HUES64 (cell line): ENCODE measurements around the gene PPFIBP1.
"Not testable (repeated sequence)": the region's sequence is repeated elsewhere in the genome, so short reads cannot be mapped to it uniquely, and the experiment has no call there.

Experiments used
- H3K27ac ChIP-seq: 2 replicates; pipeline ENCODE4 v1.7.0; 2013; ENCODE audit warnings: low read depth, low read length, inconsistent platforms
- H3K27me3 ChIP-seq: 2 replicates; pipeline ENCODE4 v1.6.1; 2013; ENCODE audit warnings: mild to moderate bottlenecking, low read length; ENCODE audit not compliant: insufficient read depth
- H3K36me3 ChIP-seq: 2 replicates; pipeline ENCODE4 v1.6.1; 2013; ENCODE audit warnings: mild to moderate bottlenecking, low read length; ENCODE audit not compliant: insufficient read depth
- H3K4me1 ChIP-seq: 2 replicates; pipeline ENCODE4 v1.6.1; 2013; ENCODE audit warnings: mild to moderate bottlenecking, low read length, moderate library complexity; ENCODE audit not compliant: insufficient read depth
- H3K4me3 ChIP-seq: 2 replicates; pipeline ENCODE4 v1.5.1; 2013; ENCODE audit warnings: mild to moderate bottlenecking, low read length, moderate library complexity
- H3K9ac ChIP-seq: 2 replicates; pipeline ENCODE4 v1.6.1; 2013; ENCODE audit warnings: mild to moderate bottlenecking, low read depth, low read length
- H3K9me3 ChIP-seq: 2 replicates; pipeline ENCODE4 v1.6.1; 2013; ENCODE audit warnings: low read depth, low read length; ENCODE audit not compliant: insufficient read depth
- WGBS: fragments of 150-250, 120-280 bp; methylation state at CpG from one replicate; pipeline ENCODE4 v1.1.7; 2013; ENCODE audit warnings: missing lambda C conversion rate; 5-methylcytosine and 5-hydroxymethylcytosine counted together

Gene PPFIBP1

GRCh38 chr12:27582445-27582844 lies 58.4 kb downstream of the PPFIBP1 start:
- not testable (repeated sequence) for H3K27me3 ChIP-seq, H3K4me3 ChIP-seq, H3K36me3 ChIP-seq, H3K4me1 ChIP-seq, H3K27ac ChIP-seq, H3K9me3 ChIP-seq, H3K9ac ChIP-seq
- 80% methylated on average over 4 of the region's 5 CpGs for WGBS

DNA sequence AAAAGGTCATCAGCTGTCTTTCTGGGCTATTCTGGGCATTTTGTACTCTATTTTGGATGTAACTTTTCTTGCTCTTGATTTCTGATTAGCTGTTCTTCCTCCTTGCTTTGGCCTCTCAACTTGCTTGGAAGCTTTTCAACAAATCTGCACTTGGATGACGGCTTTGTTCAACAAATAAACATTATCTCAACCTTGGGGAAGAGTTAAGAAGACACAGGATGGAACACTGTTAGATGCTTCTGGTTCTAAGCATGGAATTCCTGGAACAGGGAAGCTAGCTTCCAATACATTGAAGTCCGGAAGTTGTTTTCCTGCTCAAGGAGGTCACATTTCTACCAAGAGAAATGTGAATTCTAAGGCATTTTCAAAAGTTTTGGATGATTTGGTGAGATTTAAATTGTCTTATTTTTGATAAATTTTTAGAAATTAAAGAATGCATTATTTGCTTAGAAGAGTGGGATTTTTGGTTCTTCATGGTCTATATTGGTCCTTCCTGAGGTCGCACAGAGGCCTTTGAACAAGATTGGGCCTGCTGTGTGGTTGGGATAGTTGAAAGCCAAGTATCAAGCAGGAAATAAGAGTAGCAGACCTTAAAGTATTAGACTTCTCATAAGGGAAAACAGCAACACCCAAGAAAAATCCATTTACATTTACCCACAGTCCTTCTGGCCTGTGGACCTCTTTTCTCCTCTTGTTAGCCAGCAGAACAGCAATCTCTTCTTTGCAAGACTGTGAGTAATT lies 59.2 kb downstream of the PPFIBP1 start:
- no peaks in the 10 kb centered on the region for H3K9me3 ChIP-seq
- H3K4me1 ChIP-seq: no peaks in the 10 kb centered on the region; the same call in 1 of the 2 replicates
- H3K4me3 ChIP-seq: no peak overlapping the region
- no peaks in the 10 kb centered on the region for H3K27me3 ChIP-seq
- H3K9ac ChIP-seq: no peak overlapping the region
- H3K27ac ChIP-seq: no peak overlapping the region
- peaks cover 4% of the 10 kb centered on the region; the same call in 1 of the 2 replicates for H3K36me3 ChIP-seq
- WGBS: 95% methylated on average over 3 of the region's 3 CpGs

DNA sequence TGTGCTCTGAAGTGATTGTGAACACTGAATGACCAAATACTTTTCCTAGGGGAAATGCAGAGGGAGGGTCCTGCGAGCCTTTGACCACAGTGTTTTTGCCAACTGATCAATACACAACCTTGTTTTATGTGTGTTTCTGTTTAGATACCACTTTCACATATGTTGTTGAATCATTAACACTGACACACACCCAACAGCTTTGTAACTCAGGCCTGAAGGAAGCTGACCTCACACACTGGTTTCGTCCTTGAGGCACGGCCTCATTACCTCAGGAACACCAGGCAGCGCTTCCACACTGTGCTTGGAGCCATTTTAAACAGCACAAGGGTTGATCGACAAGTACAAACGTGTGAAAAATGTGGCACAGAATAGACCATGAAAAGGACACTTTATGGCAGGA lies 60.0 kb downstream of the PPFIBP1 start:
- Histone ChIP-seq H3K36me3 (peaks cover 3% of the 10 kb centered on the region; the same call in 1 of the 2 replicates), H3K4me3 (no peak overlapping the region), H3K9me3 (no peaks in the 10 kb centered on the region), H3K27me3 (no peaks in the 10 kb centered on the region), H3K4me1 (no peaks in the 10 kb centered on the region; the same call in 1 of the 2 replicates), H3K27ac (no peak overlapping the region), H3K9ac (no peak overlapping the region)
- 92% methylated on average over 6 of the region's 6 CpGs for WGBS

- Histone ChIP-seq H3K4me1 (no peaks in the 10 kb centered on the region; the same call in 1 of the 2 replicates), H3K4me3 (no peak overlapping the region), H3K27me3 (no peaks in the 10 kb centered on the region), H3K9me3 (no peaks in the 10 kb centered on the region), H3K36me3 (no peaks in the 10 kb centered on the region), H3K27ac (no peak overlapping the region), H3K9ac (no peak overlapping the region)
- 91% methylated on average over 3 of the region's 3 CpGs for WGBS
Measured at GRCh38 chr12:27585739-27586265, 61.8 kb downstream of the PPFIBP1 start.

GRCh38 chr12:27588075-27588730 lies 64.2 kb downstream of the PPFIBP1 start:
- not testable (repeated sequence) for H3K9ac ChIP-seq, H3K36me3 ChIP-seq, H3K4me3 ChIP-seq, H3K4me1 ChIP-seq, H3K27ac ChIP-seq, H3K27me3 ChIP-seq, H3K9me3 ChIP-seq
- 100% methylated on average over 2 of the region's 2 CpGs for WGBS

GRCh38 chr12:27588776-27589175 lies 64.8 kb downstream of the PPFIBP1 start:
- Histone ChIP-seq H3K4me1 (no peaks in the 10 kb centered on the region; the same call in 1 of the 2 replicates), H3K27ac (no peak overlapping the region), H3K9ac (no peak overlapping the region), H3K36me3 (no peaks in the 10 kb centered on the region), H3K9me3 (no peaks in the 10 kb centered on the region), H3K4me3 (no peak overlapping the region), H3K27me3 (no peaks in the 10 kb centered on the region)
- WGBS: 87% methylated on average over 3 of the region's 4 CpGs

DNA sequence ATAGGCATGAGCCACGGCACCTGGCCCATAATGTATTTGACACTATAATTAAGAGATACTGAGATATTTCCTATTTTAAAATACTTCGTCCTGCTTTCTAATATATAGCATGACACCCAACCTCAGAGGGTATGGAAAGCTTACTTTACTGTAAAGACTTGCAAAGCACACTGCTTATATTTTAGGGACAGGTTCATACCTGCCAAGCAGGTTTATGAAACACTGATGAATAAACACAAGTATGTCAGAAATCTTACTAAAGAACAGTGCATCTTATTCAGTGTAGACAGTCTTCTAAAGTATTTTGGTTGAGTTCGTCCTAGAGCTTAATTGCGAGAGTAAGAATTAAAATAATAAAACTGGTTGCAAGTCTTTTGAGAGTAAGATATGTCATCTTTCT lies 65.4 kb downstream of the PPFIBP1 start:
- Histone ChIP-seq H3K27ac (no peak overlapping the region), H3K9me3 (no peaks in the 10 kb centered on the region), H3K36me3 (no peaks in the 10 kb centered on the region), H3K4me3 (no peak overlapping the region), H3K9ac (no peak overlapping the region), H3K27me3 (no peaks in the 10 kb centered on the region), H3K4me1 (no peaks in the 10 kb centered on the region; the same call in 1 of the 2 replicates)
- 95% methylated on average over 4 of the region's 4 CpGs for WGBS

GRCh38 chr12:27591698-27592097 lies 67.7 kb downstream of the PPFIBP1 start:
- 84% methylated on average over 3 of the region's 3 CpGs for WGBS
- not testable (repeated sequence) for H3K27me3 ChIP-seq, H3K4me3 ChIP-seq, H3K9me3 ChIP-seq, H3K36me3 ChIP-seq, H3K4me1 ChIP-seq, H3K27ac ChIP-seq, H3K9ac ChIP-seq

DNA sequence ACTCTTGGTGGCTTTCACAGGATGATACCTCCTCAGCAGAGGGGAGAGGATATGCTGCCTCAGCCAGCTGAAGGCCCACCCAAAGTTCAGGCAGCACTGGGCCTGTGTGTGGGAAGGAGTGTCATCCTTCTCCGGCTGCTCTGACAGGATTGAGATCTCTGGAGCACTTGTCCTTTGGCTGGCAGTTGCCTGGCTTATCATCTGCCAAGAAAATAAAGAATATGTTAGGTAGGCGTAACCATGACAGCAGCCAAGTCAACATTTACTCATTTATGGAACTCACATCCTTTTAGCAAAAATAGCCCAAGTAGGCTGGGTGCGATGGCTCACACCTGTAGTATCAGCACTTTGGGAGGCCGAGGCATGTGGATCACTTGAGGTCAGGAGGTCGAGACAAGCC lies 68.5 kb downstream of the PPFIBP1 start:
- H3K4me3 ChIP-seq: no peak overlapping the region
- 93% methylated on average over 5 of the region's 5 CpGs for WGBS
- H3K4me1 ChIP-seq: no peaks in the 10 kb centered on the region; the same call in 1 of the 2 replicates
- H3K36me3 ChIP-seq: no peaks in the 10 kb centered on the region
- no peaks in the 10 kb centered on the region for H3K9me3 ChIP-seq
- no peak overlapping the region for H3K9ac ChIP-seq
- no peak overlapping the region for H3K27ac ChIP-seq
- H3K27me3 ChIP-seq: no peaks in the 10 kb centered on the region

GRCh38 chr12:27593266-27593665 lies 69.3 kb downstream of the PPFIBP1 start:
- H3K27ac ChIP-seq: no peak overlapping the region

DNA sequence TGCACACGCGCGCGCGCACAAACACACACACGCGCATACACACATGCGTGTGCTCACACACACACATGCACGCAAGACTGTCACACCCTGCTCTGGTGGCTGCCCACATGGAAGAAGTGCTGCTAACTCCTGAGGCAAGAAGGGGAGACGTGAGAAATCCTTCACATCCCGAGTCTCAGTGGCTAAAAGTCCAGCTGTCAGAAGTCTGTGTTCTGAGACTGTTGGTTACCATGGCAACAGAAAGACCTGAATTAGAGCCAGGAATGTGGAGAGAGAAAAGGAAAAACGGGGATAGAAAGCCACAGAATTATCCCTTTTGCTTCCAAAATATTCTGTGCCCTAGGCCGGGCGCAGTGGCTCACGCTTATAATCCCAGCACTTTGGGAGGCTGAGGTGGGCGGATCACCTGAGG lies 71.2 kb downstream of the PPFIBP1 start:
- 94% methylated on average over 16 of the region's 16 CpGs for WGBS
- Histone ChIP-seq H3K9ac (no peak overlapping the region), H3K4me3 (no peak overlapping the region), H3K4me1 (no peaks in the 10 kb centered on the region), H3K27ac (no peak overlapping the region), H3K9me3 (0 out of 2 replicates have a peak, but pooled peaks cover 2% of the 10 kb centered on the region), H3K36me3 (no peaks in the 10 kb centered on the region), H3K27me3 (no peaks in the 10 kb centered on the region)

More at GRCh38 chr12:27593266-27593665, 69.3 kb downstream of the PPFIBP1 start:
- no peak overlapping the region for H3K4me3 ChIP-seq
- 0 out of 2 replicates have a peak, but pooled peaks cover 2% of the 10 kb centered on the region for H3K9me3 ChIP-seq
- WGBS: 97% methylated on average over 4 of the region's 4 CpGs
- no peaks in the 10 kb centered on the region for H3K36me3 ChIP-seq
- H3K4me1 ChIP-seq: no peaks in the 10 kb centered on the region
- no peaks in the 10 kb centered on the region for H3K27me3 ChIP-seq
- H3K9ac ChIP-seq: no peak overlapping the region
